H1 (cell line): Measurements from ENCODE around the gene EEF2K. TPM values are rescaled to one million over a fixed set of nuclear protein-coding genes. Genes with fewer than 3 reads are reported as not detected.

Source experiments
- CTCF ChIA-PET: fragments of 300-600 bp; sonication (Branson Sonifier 250); formaldehyde crosslinking; loops from one replicate; lab custom pipeline; 2021; ENCODE audit not compliant: partially characterized antibody; lab: Charles Lee
- POLR2A ChIA-PET: fragments of 300-600 bp; sonication (Branson Sonifier 250); formaldehyde crosslinking; loops from one replicate; lab custom pipeline; 2021; ENCODE audit warnings: inconsistent platforms; ENCODE audit not compliant: partially characterized antibody; lab: Charles Lee
- DNase-seq, 2 experiments: peaks; one replicate each; pipeline versions ENCODE4 v3.0.0 to v3.0.0-alpha.2; 2010 to 2022; ENCODE audit warnings: low spot score in 2 of 2, low read depth in 1 of 2, mixed read lengths in 1 of 2
- FAIRE-seq: peaks from 2 replicates; lab custom pipeline; 2011; peaks lifted over from hg19 to GRCh38; lab: Jason Lieb, UNC
- H2AFZ ChIP-seq: 2 replicates; pipeline ENCODE4 v1.8.1; 2012; ENCODE audit warnings: low read length, inconsistent platforms
- H2AK5ac ChIP-seq: 2 replicates; pipeline ENCODE4 v1.6.1; 2013; ENCODE audit warnings: low read depth, low read length
- H2BK120ac ChIP-seq: replicated peaks from 2 replicates; pipeline ENCODE3; 2013; ENCODE audit warnings: low read depth, low read length, inconsistent platforms
- H2BK12ac ChIP-seq: 2 replicates; pipeline ENCODE4 v1.6.1; 2013; ENCODE audit warnings: low read depth, low read length
- H2BK15ac ChIP-seq: 2 replicates; pipeline ENCODE4 v1.6.1; 2013; ENCODE audit warnings: low read length
- H2BK20ac ChIP-seq: 2 replicates; pipeline ENCODE4 v1.6.1; 2013; ENCODE audit warnings: low read length
- H2BK5ac ChIP-seq: 2 replicates; pipeline ENCODE4 v1.6.1; 2013; ENCODE audit warnings: low read depth, low read length
- H3K14ac ChIP-seq: 2 replicates; pipeline ENCODE4 v1.6.1; 2013; ENCODE audit warnings: inconsistent platforms; ENCODE audit not compliant: insufficient read length
- H3K18ac ChIP-seq: 2 replicates; pipeline ENCODE4 v1.6.1; 2013; ENCODE audit warnings: low read length; ENCODE audit errors: extremely low read depth
- H3K23ac ChIP-seq: 2 replicates; pipeline ENCODE4 v1.6.1; 2013; ENCODE audit warnings: inconsistent platforms; ENCODE audit not compliant: insufficient read length
- H3K23me2 ChIP-seq: 2 replicates; pipeline ENCODE4 v1.6.1; 2013; ENCODE audit warnings: low read depth, low read length
- H3K27ac ChIP-seq: 2 replicates; pipeline ENCODE4 v1.6.1; 2011; ENCODE audit warnings: low read depth, low read length, inconsistent platforms
- H3K27me3 ChIP-seq, 4 experiments: replicated peaks in 1 of 4; 1 replicate in 1 of 4; 2 replicates in 3 of 4; pipeline versions ENCODE4 v1.6.1 to v1.8.1; 2011 to 2013; ENCODE audit warnings: low read length in 3 of 4, mild to moderate bottlenecking in 3 of 4, inconsistent platforms in 2 of 4, mixed read lengths in 2 of 4, moderate library complexity in 1 of 4; ENCODE audit not compliant: control insufficient read depth in 3 of 4, insufficient read depth in 3 of 4; ENCODE audit errors: extremely low read depth in 1 of 4
- H3K36me3 ChIP-seq, 4 experiments: 2 replicates each; pipeline versions ENCODE4 v1.6.1 to v1.8.1; 2011 to 2013; ENCODE audit warnings: mild to moderate bottlenecking in 4 of 4, low read length in 3 of 4, moderate library complexity in 2 of 4, control low read depth in 1 of 4, inconsistent platforms in 1 of 4; ENCODE audit not compliant: insufficient read depth in 4 of 4, control insufficient read depth in 2 of 4
- H3K4ac ChIP-seq: replicated peaks from 2 replicates; pipeline ENCODE3; 2013; ENCODE audit warnings: low read length, low read depth, mixed read lengths, inconsistent platforms; ENCODE audit not compliant: insufficient read length
- H3K4me1 ChIP-seq, 4 experiments: replicated peaks in 1 of 4; 1 replicate in 1 of 4; 2 replicates in 3 of 4; pipeline versions ENCODE4 v1.6.1 to v1.8.1; 2011 to 2013; ENCODE audit warnings: low read length in 3 of 4, inconsistent platforms in 2 of 4, mixed read lengths in 1 of 4; ENCODE audit not compliant: insufficient read depth in 4 of 4, control insufficient read depth in 3 of 4
- H3K4me2 ChIP-seq, 2 experiments: 2 replicates each; pipeline versions ENCODE4 v1.6.1 to v1.8.1; 2011 to 2013; ENCODE audit warnings: low read depth in 2 of 2, low read length in 2 of 2, control low read depth in 1 of 2, inconsistent platforms in 1 of 2, mild to moderate bottlenecking in 1 of 2; ENCODE audit not compliant: insufficient read depth in 1 of 2
- H3K4me3 ChIP-seq, 4 experiments: fragments of 200-600, 300-600 bp in 1 of 4; sonication (generic), shearing (Covaris generic), sonication (Bioruptor Twin) in 1 of 4; 2 replicates each; pipeline versions ENCODE4 v1.5.1 to v1.8.1; 2011 to 2016; ENCODE audit warnings: low read length in 4 of 4, low read depth in 3 of 4, control low read depth in 2 of 4, inconsistent platforms in 2 of 4, mild to moderate bottlenecking in 2 of 4, mixed read lengths in 1 of 4, moderate library complexity in 1 of 4; ENCODE audit not compliant: insufficient read depth in 2 of 4; ENCODE audit errors: extremely low read depth in 1 of 4
- H3K56ac ChIP-seq: replicated peaks from 2 replicates; pipeline ENCODE3; 2013; ENCODE audit warnings: low read depth, mild to moderate bottlenecking, mixed read lengths, low read length, inconsistent platforms; ENCODE audit not compliant: insufficient read length
- H3K79me1 ChIP-seq: 2 replicates; pipeline ENCODE4 v1.6.1; 2013; ENCODE audit warnings: low read depth, low read length, control low read depth
- H3K79me2 ChIP-seq, 2 experiments: 2 replicates each; pipeline versions ENCODE4 v1.6.1 to v1.8.1; 2012 to 2013; ENCODE audit warnings: low read length in 2 of 2, mild to moderate bottlenecking in 2 of 2, inconsistent platforms in 1 of 2; ENCODE audit not compliant: insufficient read depth in 2 of 2, control insufficient read depth in 1 of 2
- H3K9ac ChIP-seq, 4 experiments: replicated peaks in 1 of 4; 1 replicate in 1 of 4; 2 replicates in 3 of 4; pipeline versions ENCODE4 v1.6.1 to v1.8.1; 2011 to 2013; ENCODE audit warnings: low read depth in 3 of 4, low read length in 3 of 4, control low read depth in 2 of 4, mild to moderate bottlenecking in 2 of 4, moderate library complexity in 2 of 4, inconsistent platforms in 1 of 4; ENCODE audit errors: extremely low read depth in 1 of 4
- H3K9me3 ChIP-seq, 2 experiments: 2 replicates each; pipeline versions ENCODE4 v1.6.1 to v1.8.1; 2012 to 2013; ENCODE audit warnings: mild to moderate bottlenecking in 2 of 2, moderate library complexity in 2 of 2, control low read depth in 1 of 2, inconsistent platforms in 1 of 2, low read depth in 1 of 2, low read length in 1 of 2, mixed read lengths in 1 of 2; ENCODE audit not compliant: insufficient read depth in 2 of 2
- H4K20me1 ChIP-seq, 2 experiments: replicated peaks in 1 of 2; 2 replicates each; pipeline versions ENCODE3 to v1.8.1; 2011 to 2013; ENCODE audit warnings: inconsistent platforms in 2 of 2, low read length in 2 of 2, mild to moderate bottlenecking in 1 of 2; ENCODE audit not compliant: insufficient read depth in 2 of 2, control insufficient read depth in 1 of 2
- H4K5ac ChIP-seq: 2 replicates; pipeline ENCODE4 v1.6.1; 2013; ENCODE audit warnings: low read length, low read depth, mixed read lengths, inconsistent platforms; ENCODE audit not compliant: insufficient read length
- H4K8ac ChIP-seq: 2 replicates; pipeline ENCODE4 v1.8.0; 2013; ENCODE audit warnings: mild to moderate bottlenecking, moderate library complexity, low read length, inconsistent platforms; ENCODE audit not compliant: insufficient read depth; ENCODE audit errors: extremely low read depth
- H4K91ac ChIP-seq: replicated peaks from 2 replicates; pipeline ENCODE3; 2013; ENCODE audit warnings: low read length, mixed read lengths, inconsistent platforms; ENCODE audit not compliant: insufficient read length
- BACH1 ChIP-seq: IDR thresholded peaks from 2 replicates; pipeline ENCODE4 v1.6.1; 2012; ENCODE audit warnings: low read length, improper control_type of control experiment
- WGBS, 2 experiments: shearing (Covaris generic) in 1 of 2; methylation state at CpG; one replicate each; pipeline versions ENCODE4 v1.1.6 to v1.1.7; 2013 to 2015; ENCODE audit warnings: low lambda C conversion rate in 2 of 2, mixed read lengths in 2 of 2, inconsistent platforms in 1 of 2, low coverage in 1 of 2, missing lambda C conversion rate in 1 of 2; ENCODE audit not compliant: insufficient replicate concordance in 2 of 2, insufficient coverage in 1 of 2, insufficient read length in 1 of 2; ENCODE audit errors: extremely low coverage in 1 of 2, missing lambda C conversion rate in 1 of 2; 5-methylcytosine and 5-hydroxymethylcytosine counted together
- polyA plus RNA-seq, 7 experiments: library from polyadenylated mRNA; depleted of rRNA in 3 of 7; stranded (reverse) in 5 of 7; unstranded in 2 of 7; fragments of >200 nt in 5 of 7; fragments of 200-250 nt in 2 of 7; gene quantifications; 1 replicate in 5 of 7; 2 replicates in 1 of 7; 4 replicates in 1 of 7; pipeline versions ENCODE4 v1.2.1 to v1.2.3, GENCODE V29; 2011 to 2013; ENCODE audit warnings: missing spikeins in 2 of 7, mixed read lengths in 2 of 7
- total RNA-seq: library from RNA; stranded (reverse); fragmentation: NEBNext Ultra II Directional; extraction: Animal tissue kit (Norgen Biotek cat#: 25700); gene quantifications from 2 replicates; pipeline ENCODE4 v1.2.1, GENCODE V29; 2021

EEF2K gene
- total and polyA plus RNA-seq, 2 of the 8 experiments (the other 6 are each of a cell fraction or from before 2014, with no cell fraction given) = 14.9 to 30.2 TPM

- CTCF ChIA-PET = interaction anchor here (1.5 to 1.8 kb wide), 2 partner anchors 10 to 19 kb away, joined by 4 to 6 read pairs; no protein-coding TSS in a partner anchor
- no peaks in the 10 kb centered on the region for H4K20me1 ChIP-seq
- no peak overlapping the region for H3K4ac ChIP-seq
- POLR2A ChIA-PET = interaction anchor here (2.1 kb wide), 1 partner anchor 8 kb away, joined by 6 read pairs; no protein-coding TSS in a partner anchor
- FAIRE-seq (no peak), DNase-seq (no peak)
- no peaks in the 10 kb centered on the region for H3K27me3 ChIP-seq
- no peak overlapping the region for H3K27ac ChIP-seq
- H4K91ac ChIP-seq = no peak overlapping the region
- H3K9me3 ChIP-seq = no peaks in the 10 kb centered on the region
- H3K4me2 ChIP-seq = no peak overlapping the region
- 83% methylated on average over 5 of the region's 5 CpGs; no CpG with 5 or more reads in 1 of the 2 experiments for WGBS, 2 experiments
- no peak overlapping the region for H4K5ac ChIP-seq
- H4K8ac ChIP-seq = no peak overlapping the region
- H2BK12ac ChIP-seq = no peak overlapping the region
- no peak overlapping the region for H2BK20ac ChIP-seq
- H2BK15ac ChIP-seq = no peak overlapping the region
- H3K23me2 ChIP-seq = no peaks in the 10 kb centered on the region
- no peak overlapping the region for H3K14ac ChIP-seq
- peaks cover 0 to 9% (median 4%) of the 10 kb centered on the region in 4 experiments; a peak in 5 of 8 replicates for H3K36me3 ChIP-seq
- no peaks in the 10 kb centered on the region for H3K79me2 ChIP-seq
- no peaks in the 10 kb centered on the region for H3K79me1 ChIP-seq
- no peaks in the 10 kb centered on the region for H3K4me1 ChIP-seq
- no peak overlapping the region for H3K56ac ChIP-seq
- H3K23ac ChIP-seq = no peak overlapping the region
- no peak for TF ChIP-seq BACH1
- H2AK5ac ChIP-seq = no peak overlapping the region
- no peak overlapping the region for H3K4me3 ChIP-seq
- no peak overlapping the region for H2BK5ac ChIP-seq
- H3K18ac ChIP-seq = no peak overlapping the region
- H3K9ac ChIP-seq = no peak overlapping the region
- no peak overlapping the region for H2AFZ ChIP-seq
- H2BK120ac ChIP-seq = no peak overlapping the region
Observed at GRCh38 chr16:22265351-22265750, 59.3 kb downstream of the EEF2K start.
